ENCODE data around the gene CACNA1I. TPM values are rescaled to one million over a fixed set of nuclear protein-coding genes. Genes with fewer than 3 reads are reported as not detected.

CACNA1I gene
- total RNA-seq, 2 experiments from 2014 or later, result 29.2 to 30.1 TPM

DNA sequence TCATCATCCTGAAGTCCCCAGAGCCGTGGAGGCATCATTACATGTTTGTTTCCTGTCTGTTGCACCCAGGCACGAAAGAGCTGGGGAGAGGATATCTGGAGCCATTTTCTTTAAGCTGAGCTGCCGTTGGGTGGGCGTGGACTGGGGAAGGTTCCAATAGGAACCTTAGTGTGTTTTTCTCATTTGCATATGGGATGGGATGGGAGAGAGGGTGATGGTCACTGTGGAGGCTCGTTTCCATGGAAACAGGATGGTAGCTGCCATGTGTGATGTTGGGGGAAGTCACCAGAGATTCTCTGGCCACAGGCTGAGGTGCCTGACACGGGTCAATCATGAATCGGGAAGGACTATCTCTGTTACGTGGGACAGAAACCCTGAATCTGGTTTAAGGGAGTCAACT lies 39.7 kb downstream of the CACNA1I start:
- H3K9me3 Mint-ChIP-seq, result peaks cover 2% of the 10 kb centered on the region
- POLR2A ChIA-PET, result interaction anchor here (0.6 to 0.9 kb wide), 2 partner anchors 19 to 434 kb away, joined by 3 read pairs; no protein-coding TSS in a partner anchor
- peaks cover 23% of the 10 kb centered on the region for H3K4me1 ChIP-seq (ENCODE audit: insufficient read depth, low read length)
- H3K27ac Mint-ChIP-seq, result no peak overlapping the region
- H3K4me3 Mint-ChIP-seq, result no peak overlapping the region
- no peak for ATAC-seq (ENCODE audit: poor library complexity)
- no peak for TF ChIP-seq CTCF (IDR thresholded peaks at IDR 0.05)
- no peaks in the 10 kb centered on the region for H3K27me3 Mint-ChIP-seq
- H3K36me3 ChIP-seq (ENCODE audit: insufficient read depth, low read length), result no peaks in the 10 kb centered on the region
- H3K27ac ChIP-seq (ENCODE audit: low read depth in 1 of 2, low read length in 2 of 2), result no peak overlapping the region
- H3K4me3 ChIP-seq (ENCODE audit: low read length), result no peak overlapping the region
- H3K4me1 Mint-ChIP-seq (ENCODE audit: low read depth), result peaks cover 25% of the 10 kb centered on the region
- H3K9me3 ChIP-seq (ENCODE audit: control insufficient read depth in 1 of 2, insufficient read depth in 1 of 2, low read length in 2 of 2), result peaks cover 0 to 3% of the 10 kb centered on the region in 2 experiments
- intact Hi-C loops (cut with DNase I, micrococcal nuclease), result no loop called here
- H3K27me3 ChIP-seq (ENCODE audit: control insufficient read depth in 1 of 2, insufficient read depth in 2 of 2, low read length in 2 of 2), result no peaks in the 10 kb centered on the region
- CTCF ChIA-PET, result no interaction called here
- no peaks in the 10 kb centered on the region for H3K36me3 Mint-ChIP-seq (ENCODE audit: low read depth)
- DNase-seq, result no peak

DNA sequence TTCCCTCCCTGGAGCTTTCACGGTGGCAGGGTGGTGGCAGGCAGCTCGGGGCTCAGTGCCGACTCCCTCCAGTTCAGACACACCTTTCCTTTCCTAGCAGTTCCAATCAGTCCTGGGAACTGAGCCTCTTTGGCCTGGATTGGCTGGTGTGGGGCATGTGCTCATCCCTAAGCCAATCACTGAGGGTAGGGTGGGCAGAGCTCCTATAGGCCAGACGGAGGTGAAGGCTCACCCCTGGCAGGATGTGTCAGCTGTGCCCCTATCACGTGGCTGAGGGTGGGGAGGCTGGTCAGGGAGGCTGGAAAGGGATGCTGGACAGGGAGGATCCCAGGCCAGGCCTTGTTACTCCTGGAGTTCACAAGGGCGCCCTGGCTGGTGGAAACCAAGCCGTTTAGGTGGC lies 40.2 kb downstream of the CACNA1I start:
- Histone ChIP-seq H3K4me3 (ENCODE audit: low read length) (no peak overlapping the region), H3K4me1 (ENCODE audit: insufficient read depth, low read length) (peaks cover 23% of the 10 kb centered on the region), H3K36me3 (ENCODE audit: insufficient read depth, low read length) (no peaks in the 10 kb centered on the region), H3K27me3 (ENCODE audit: control insufficient read depth in 1 of 2, insufficient read depth in 2 of 2, low read length in 2 of 2) (no peaks in the 10 kb centered on the region), H3K27ac (ENCODE audit: low read depth in 1 of 2, low read length in 2 of 2) (no peak overlapping the region), H3K9me3 (ENCODE audit: control insufficient read depth in 1 of 2, insufficient read depth in 1 of 2, low read length in 2 of 2) (peaks cover under 1 to 3% of the 10 kb centered on the region in 2 experiments)
- CTCF ChIA-PET, result no interaction called here
- H3K4me3 Mint-ChIP-seq, result no peak overlapping the region
- peaks cover 2% of the 10 kb centered on the region for H3K9me3 Mint-ChIP-seq
- H3K4me1 Mint-ChIP-seq (ENCODE audit: low read depth), result peaks cover 28% of the 10 kb centered on the region
- no peaks in the 10 kb centered on the region for H3K27me3 Mint-ChIP-seq
- TF ChIP-seq CTCF (IDR thresholded peaks at IDR 0.05), result no peak
- DNase-seq (no peak), ATAC-seq (ENCODE audit: poor library complexity) (no peak)
- POLR2A ChIA-PET, result interaction anchor here (0.6 to 0.9 kb wide), 2 partner anchors 20 to 433 kb away, joined by 3 read pairs; no protein-coding TSS in a partner anchor
- intact Hi-C loops (cut with DNase I, micrococcal nuclease), result no loop called here
- no peak overlapping the region for H3K27ac Mint-ChIP-seq
- H3K36me3 Mint-ChIP-seq (ENCODE audit: low read depth), result no peaks in the 10 kb centered on the region

DNA sequence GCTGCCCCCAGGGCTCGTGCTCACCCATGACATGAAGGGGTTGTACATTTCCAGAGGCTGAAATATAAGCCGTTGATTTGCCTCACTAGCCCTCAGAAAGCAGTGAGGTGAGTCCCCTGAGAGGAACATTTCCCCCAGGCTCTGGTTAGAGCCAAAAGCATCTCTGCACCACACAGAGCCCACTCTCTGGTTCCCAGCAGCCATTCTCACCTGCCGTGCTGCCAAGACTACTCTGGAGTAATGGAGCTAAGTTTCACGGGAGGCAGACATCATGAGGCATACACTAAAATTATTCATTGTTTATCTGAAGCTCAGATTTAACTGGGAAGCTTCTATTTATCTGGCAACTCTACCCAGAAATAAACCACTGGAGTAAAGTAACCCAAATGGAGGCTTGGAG lies 40.8 kb downstream of the CACNA1I start:
- H3K27me3 ChIP-seq (ENCODE audit: control insufficient read depth in 1 of 2, insufficient read depth in 2 of 2, low read length in 2 of 2), result no peaks in the 10 kb centered on the region
- intact Hi-C loops (cut with DNase I, micrococcal nuclease), result no loop called here
- no peak for DNase-seq
- H3K4me3 ChIP-seq (ENCODE audit: low read length), result no peak overlapping the region
- CTCF ChIA-PET, result no interaction called here
- H3K4me1 Mint-ChIP-seq (ENCODE audit: low read depth), result peaks cover 30% of the 10 kb centered on the region
- no peak overlapping the region for H3K4me3 Mint-ChIP-seq
- no peak for TF ChIP-seq CTCF (IDR thresholded peaks at IDR 0.05)
- H3K4me1 ChIP-seq (ENCODE audit: insufficient read depth, low read length), result peaks cover 23% of the 10 kb centered on the region
- no peaks in the 10 kb centered on the region for H3K36me3 Mint-ChIP-seq (ENCODE audit: low read depth)
- H3K27ac Mint-ChIP-seq, result no peak overlapping the region
- no peaks in the 10 kb centered on the region for H3K36me3 ChIP-seq (ENCODE audit: insufficient read depth, low read length)
- H3K9me3 ChIP-seq (ENCODE audit: control insufficient read depth in 1 of 2, insufficient read depth in 1 of 2, low read length in 2 of 2), result peaks cover 3 to 4% of the 10 kb centered on the region in 2 experiments
- H3K27ac ChIP-seq (ENCODE audit: low read depth in 1 of 2, low read length in 2 of 2), result no peak overlapping the region
- POLR2A ChIA-PET, result interaction anchor here (0.9 kb wide), 1 partner anchor 433 kb away, joined by 3 read pairs; no protein-coding TSS in a partner anchor
- no peaks in the 10 kb centered on the region for H3K27me3 Mint-ChIP-seq
- H3K9me3 Mint-ChIP-seq, result peaks cover 2% of the 10 kb centered on the region
- no peak for ATAC-seq (ENCODE audit: poor library complexity)
